GM21423 (cell line): ENCODE measurements around the gene ABCG8.
"Not testable (repeated sequence)": the region's sequence is repeated elsewhere in the genome, so short reads cannot be mapped to it uniquely, and the experiment has no call there.

Experiments
- ATAC-seq: cut with Tn5 transposase; IDR thresholded peaks from one replicate; pipeline ENCODE4 v1.9.1; 2021; ENCODE audit warnings: mild to moderate bottlenecking, moderate library complexity; ENCODE audit not compliant: unreplicated experiment

ABCG8 gene

DNA sequence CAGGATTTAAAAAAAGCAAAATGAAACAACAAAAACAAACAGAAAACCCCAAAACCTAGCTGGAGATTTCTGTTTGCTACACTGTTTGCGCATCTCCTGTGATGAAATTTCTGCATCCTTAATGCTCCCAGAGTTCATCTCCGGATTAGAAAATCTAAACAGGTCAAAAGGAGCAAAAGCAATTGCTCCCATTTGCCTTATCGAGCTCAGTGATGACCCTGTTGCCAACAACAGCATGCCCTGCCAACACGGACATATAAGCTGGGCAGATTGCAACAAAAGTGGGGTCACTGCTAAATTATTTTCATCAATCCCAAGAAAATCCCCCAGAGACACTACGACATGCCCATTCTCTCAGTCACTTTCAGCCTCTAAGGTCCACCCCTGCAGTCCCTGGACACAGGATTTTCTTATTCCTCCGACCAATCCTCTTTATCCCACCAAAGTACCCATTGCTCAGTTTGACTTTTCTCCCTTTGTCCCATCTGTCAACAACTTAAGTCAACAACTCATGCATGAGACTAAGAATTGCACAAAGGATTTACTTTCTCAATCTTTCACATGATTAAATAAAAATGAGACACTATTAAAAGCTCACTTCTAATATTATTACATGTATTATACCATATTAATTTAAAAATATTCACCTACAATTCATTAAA, 67.8 kb downstream of the ABCG8 start:
- no peak for ATAC-seq

DNA sequence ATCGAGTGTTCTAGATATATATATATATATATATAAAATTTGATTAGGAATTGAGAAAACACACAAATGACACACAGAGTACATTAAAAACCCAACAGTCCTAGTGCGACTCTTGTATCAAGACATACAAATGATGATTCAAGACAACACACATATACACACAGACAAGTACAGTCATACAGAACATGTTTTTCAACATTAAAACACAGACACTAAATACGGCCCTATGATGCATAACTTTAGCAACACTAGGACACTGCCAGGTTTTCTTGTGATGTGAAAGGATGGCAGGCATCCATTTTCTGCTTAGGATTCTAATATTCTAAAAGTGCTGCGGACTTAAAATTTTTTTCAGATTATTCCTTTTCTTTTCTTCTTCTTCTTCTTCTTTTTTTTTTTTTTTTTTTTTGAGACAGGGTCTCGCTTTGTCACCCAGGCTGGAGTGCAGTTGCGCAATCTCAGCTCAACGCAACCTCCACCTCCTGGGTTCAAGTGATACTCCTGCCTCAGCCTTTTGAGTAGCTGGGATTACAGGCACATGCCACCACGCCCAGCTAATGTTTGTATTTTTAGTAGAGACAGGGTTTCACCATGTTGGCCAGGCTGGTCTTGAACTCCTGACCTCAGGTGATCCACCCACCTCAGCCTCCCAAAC, 72.5 kb downstream of the ABCG8 start:
- not testable (repeated sequence) for ATAC-seq

DNA sequence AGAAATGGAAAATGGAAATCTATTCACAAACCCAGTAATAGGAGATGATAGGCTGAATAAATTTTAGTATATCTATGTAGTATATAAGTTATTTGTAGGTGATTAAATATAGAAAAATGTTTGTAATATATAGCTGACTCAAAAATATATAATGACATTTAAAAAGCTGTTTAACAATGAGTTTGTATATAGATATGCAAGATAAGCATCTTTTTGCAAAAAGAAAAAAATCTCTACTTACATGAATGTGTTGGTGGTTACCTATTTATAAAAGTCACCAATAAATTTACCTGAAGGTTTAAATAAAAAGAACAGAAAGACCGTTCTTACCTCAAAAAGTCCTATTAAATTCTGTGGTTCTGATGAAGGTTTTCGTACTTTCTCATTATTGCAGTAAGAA, 85.7 kb downstream of the ABCG8 start:
- no peak for ATAC-seq

DNA sequence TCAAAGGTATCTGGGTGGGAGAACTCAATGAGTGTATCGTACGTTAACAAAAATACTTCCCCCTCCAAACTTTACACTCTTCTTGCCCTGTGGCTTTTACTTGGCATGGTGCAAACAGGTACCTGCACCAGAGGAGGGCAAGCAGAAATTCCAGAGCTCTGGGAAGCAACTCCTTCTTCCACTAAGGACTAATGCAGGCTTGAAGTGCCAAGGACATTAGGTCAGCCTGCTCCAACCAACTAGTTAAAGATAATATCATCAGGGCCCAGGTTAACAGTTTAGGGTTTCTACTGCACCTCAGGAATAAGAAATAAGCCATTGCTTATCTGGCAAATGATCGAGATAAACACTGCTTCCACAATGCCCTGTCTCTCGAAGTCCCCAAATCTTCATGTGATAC, 86.7 kb downstream of the ABCG8 start:
- no peak for ATAC-seq

DNA sequence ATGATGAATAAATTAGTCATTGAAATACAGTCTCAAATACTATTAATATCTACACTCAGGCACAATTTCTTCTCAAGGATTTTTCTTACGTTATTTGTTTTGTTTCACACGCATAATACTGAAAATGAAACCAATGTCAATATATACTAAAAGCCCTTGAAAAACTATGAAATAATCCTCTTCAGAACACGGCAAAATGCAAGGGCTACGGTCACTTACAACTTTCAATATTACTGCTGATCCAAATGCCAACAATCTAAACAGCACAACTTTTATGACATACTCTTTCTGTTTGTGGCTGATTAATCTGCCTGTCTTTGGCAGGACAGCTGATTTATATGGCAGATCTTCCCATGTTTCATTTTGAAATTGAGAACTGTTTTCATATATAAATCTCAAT, 88.7 kb downstream of the ABCG8 start:
- ATAC-seq: no peak

DNA sequence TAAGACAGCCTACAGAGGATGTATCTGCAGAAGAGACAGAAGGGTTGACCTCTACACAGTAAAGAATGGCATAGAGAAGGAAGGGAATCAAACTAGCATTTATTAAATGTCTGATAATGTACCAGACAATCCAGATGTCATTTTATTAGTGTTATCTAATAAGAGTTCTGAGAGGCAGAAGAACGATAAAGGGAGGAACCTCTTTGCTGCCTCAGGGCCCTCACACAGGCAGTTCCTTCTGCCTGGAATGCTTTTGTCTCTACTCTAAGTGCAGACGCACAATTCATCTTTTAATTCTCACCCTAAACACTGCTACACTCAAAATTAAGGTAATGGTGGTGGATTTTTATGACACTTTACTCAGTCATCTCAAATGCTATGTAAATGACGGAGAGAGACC, 92.5 kb downstream of the ABCG8 start:
- no peak for ATAC-seq
